OCI-LY3 (cell line): ENCODE results near the gene TAB3.

Source experiments
- H2AFZ ChIP-seq: fragments of 200-600, 300-600 bp; shearing (Covaris generic); 2 replicates; pipeline ENCODE4 v1.6.0; 2014; ENCODE audit warnings: antibody characterized with exemption, low read depth, low read length
- H3K27ac ChIP-seq: fragments of 200-600, 300-600 bp; sonication (generic); 2 replicates; pipeline ENCODE4 v1.5.1; 2014; ENCODE audit warnings: mild to moderate bottlenecking, low read length, moderate library complexity, mixed read lengths
- H3K27me3 ChIP-seq: fragments of 200-600, 300-600 bp; sonication (generic); 2 replicates; pipeline ENCODE4 v1.6.1; 2014; ENCODE audit warnings: low read depth, low read length, mixed read lengths
- H3K36me3 ChIP-seq: fragments of 200-600, 300-600 bp; sonication (generic); replicated peaks from 2 replicates; pipeline ENCODE3; 2014; ENCODE audit warnings: low read depth, low read length, mixed read lengths
- H3K4me1 ChIP-seq: fragments of 300-600, 200-600 bp; sonication (generic); 2 replicates; pipeline ENCODE4 v1.6.1; 2014; ENCODE audit warnings: low read length, mixed read lengths
- H3K4me2 ChIP-seq: fragments of 200-600, 300-600 bp; sonication (generic); 2 replicates; pipeline ENCODE4 v1.6.1; 2014; ENCODE audit warnings: low read length, mixed read lengths
- H3K4me3 ChIP-seq: fragments of 300-600, 200-600 bp; sonication (generic); 2 replicates; pipeline ENCODE4 v1.5.1; 2014; ENCODE audit warnings: antibody characterized with exemption, mild to moderate bottlenecking, low read length, moderate library complexity
- H3K79me2 ChIP-seq: fragments of 300-600, 200-600 bp; shearing (Covaris generic); 2 replicates; pipeline ENCODE4 v1.6.1; 2014; ENCODE audit warnings: mild to moderate bottlenecking, low read length, mixed read lengths
- H3K9ac ChIP-seq: fragments of 300-600, 200-600 bp; shearing (Covaris generic); 2 replicates; pipeline ENCODE4 v1.6.0; 2014; ENCODE audit warnings: mild to moderate bottlenecking, low read length, moderate library complexity
- H3K9me3 ChIP-seq: fragments of 200-600, 300-600 bp; shearing (Covaris generic); 2 replicates; pipeline ENCODE4 v1.6.1; 2014; ENCODE audit warnings: low read length, mixed read lengths; ENCODE audit not compliant: insufficient read depth
- H4K20me1 ChIP-seq: fragments of 200-600, 300-600 bp; sonication (generic); 2 replicates; pipeline ENCODE4 v1.6.1; 2016; ENCODE audit warnings: low read length, mixed read lengths; ENCODE audit not compliant: insufficient read depth
- EZH2phosphoT487 ChIP-seq: fragments of 200-600 bp; shearing (Covaris generic); IDR thresholded peaks from 2 replicates; pipeline ENCODE4 v1.6.1; 2018; ENCODE audit warnings: antibody characterized with exemption, mixed run types, low read depth
- TF ChIP-seq, protein P1 (sequence below): fragments of 200-600, 300-600 bp; sonication (generic); IDR thresholded peaks from 2 replicates; pipeline ENCODE4 v1.5.1; 2014; ENCODE audit warnings: antibody characterized with exemption, low read length, low read depth

Gene TAB3

GRCh38 chrX:30889147-30890140, at the start of gene TAB3:
Gene TAB3 (minus strand): TSS chrX:30889254. CDS start chrX:30859588, 29,666 bp downstream.
- peak within 1 kb of the TSS; percentile 76 for H2AFZ ChIP-seq

GRCh38 chrX:30938295-30938694, 49.2 kb upstream of the TAB3 start:
- H4K20me1 ChIP-seq: no peaks in the 10 kb centered on the region
- no peaks in the 10 kb centered on the region for H3K36me3 ChIP-seq
- no peak overlapping the region for H3K27ac ChIP-seq
- H2AFZ ChIP-seq: no peak overlapping the region
- no peak overlapping the region for H3K9ac ChIP-seq
- no peaks in the 10 kb centered on the region for H3K4me1 ChIP-seq
- no peak overlapping the region for H3K4me3 ChIP-seq
- no peaks in the 10 kb centered on the region for H3K9me3 ChIP-seq
- no peaks in the 10 kb centered on the region for H3K27me3 ChIP-seq
- no peaks in the 10 kb centered on the region for H3K79me2 ChIP-seq
- TF ChIP-seq, protein P1, sequence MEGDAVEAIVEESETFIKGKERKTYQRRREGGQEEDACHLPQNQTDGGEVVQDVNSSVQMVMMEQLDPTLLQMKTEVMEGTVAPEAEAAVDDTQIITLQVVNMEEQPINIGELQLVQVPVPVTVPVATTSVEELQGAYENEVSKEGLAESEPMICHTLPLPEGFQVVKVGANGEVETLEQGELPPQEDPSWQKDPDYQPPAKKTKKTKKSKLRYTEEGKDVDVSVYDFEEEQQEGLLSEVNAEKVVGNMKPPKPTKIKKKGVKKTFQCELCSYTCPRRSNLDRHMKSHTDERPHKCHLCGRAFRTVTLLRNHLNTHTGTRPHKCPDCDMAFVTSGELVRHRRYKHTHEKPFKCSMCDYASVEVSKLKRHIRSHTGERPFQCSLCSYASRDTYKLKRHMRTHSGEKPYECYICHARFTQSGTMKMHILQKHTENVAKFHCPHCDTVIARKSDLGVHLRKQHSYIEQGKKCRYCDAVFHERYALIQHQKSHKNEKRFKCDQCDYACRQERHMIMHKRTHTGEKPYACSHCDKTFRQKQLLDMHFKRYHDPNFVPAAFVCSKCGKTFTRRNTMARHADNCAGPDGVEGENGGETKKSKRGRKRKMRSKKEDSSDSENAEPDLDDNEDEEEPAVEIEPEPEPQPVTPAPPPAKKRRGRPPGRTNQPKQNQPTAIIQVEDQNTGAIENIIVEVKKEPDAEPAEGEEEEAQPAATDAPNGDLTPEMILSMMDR: no peak
- no peak for TF ChIP-seq EZH2phosphoT487
- no peak overlapping the region for H3K4me2 ChIP-seq

More at GRCh38 chrX:30889147-30890140, at the start of gene TAB3:
- Histone ChIP-seq H3K4me3 (peak within 1 kb of the TSS; percentile 96), H3K9me3 (no peaks in the 10 kb centered on the region), H3K4me1 (peaks cover 14% of the 10 kb centered on the region), H3K79me2 (peaks cover 42% of the 10 kb centered on the region), H3K4me2 (peak within 1 kb of the TSS; percentile 86), H3K27ac (peak within 1 kb of the TSS; percentile 85), H3K9ac (peak within 1 kb of the TSS; percentile 88), H3K36me3 (no peaks in the 10 kb centered on the region), H4K20me1 (peaks cover 13% of the 10 kb centered on the region), H3K27me3 (no peaks in the 10 kb centered on the region)
- TF ChIP-seq, protein P1: no peak
- TF ChIP-seq EZH2phosphoT487: no peak

- TF ChIP-seq, protein P1: peak; percentile 40
- TF ChIP-seq EZH2phosphoT487: no peak
- H4K20me1 ChIP-seq: no peaks in the 10 kb centered on the region
- peak overlapping the region; percentile 21; the same call in 1 of the 2 replicates for H3K4me2 ChIP-seq
- H3K4me1 ChIP-seq: no peaks in the 10 kb centered on the region
- no peak overlapping the region for H3K4me3 ChIP-seq
- H2AFZ ChIP-seq: peak overlapping the region; percentile 74
- H3K79me2 ChIP-seq: no peaks in the 10 kb centered on the region
- H3K27ac ChIP-seq: no peak overlapping the region
- H3K9me3 ChIP-seq: no peaks in the 10 kb centered on the region
- no peaks in the 10 kb centered on the region for H3K36me3 ChIP-seq
- H3K9ac ChIP-seq: no peak overlapping the region
- H3K27me3 ChIP-seq: no peaks in the 10 kb centered on the region
These were observed 46.9 kb upstream of the TAB3 start for GRCh38 chrX:30935985-30936384.

DNA sequence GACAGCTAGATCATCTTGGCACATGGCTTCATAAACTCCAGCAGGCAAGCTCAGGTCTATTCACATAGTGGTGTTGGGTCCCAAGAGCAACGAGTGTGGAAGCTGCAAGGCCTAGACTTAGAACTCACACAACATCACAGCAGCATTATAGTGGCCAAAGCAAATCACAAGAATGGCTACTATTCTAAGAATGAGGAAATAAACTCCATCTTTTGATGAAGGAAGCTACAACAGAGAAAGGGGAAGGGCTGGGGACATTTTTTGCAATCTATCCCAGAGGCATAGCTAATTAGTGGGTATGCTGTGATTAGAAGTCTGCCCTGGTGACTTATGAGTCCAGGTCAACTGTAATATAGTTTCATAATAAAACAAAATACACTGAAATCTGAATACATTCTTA, 42.9 kb upstream of the TAB3 start:
- no peak overlapping the region for H3K27ac ChIP-seq
- H3K4me1 ChIP-seq: no peaks in the 10 kb centered on the region
- H3K79me2 ChIP-seq: no peaks in the 10 kb centered on the region
- no peaks in the 10 kb centered on the region for H3K9me3 ChIP-seq
- H3K27me3 ChIP-seq: no peaks in the 10 kb centered on the region
- TF ChIP-seq, protein P1: no peak
- TF ChIP-seq EZH2phosphoT487: no peak
- H3K4me2 ChIP-seq: no peak overlapping the region
- no peak overlapping the region for H3K9ac ChIP-seq
- H2AFZ ChIP-seq: no peak overlapping the region
- no peaks in the 10 kb centered on the region for H4K20me1 ChIP-seq
- no peak overlapping the region for H3K4me3 ChIP-seq
- no peaks in the 10 kb centered on the region for H3K36me3 ChIP-seq
